HepG2 (cell line): ENCODE measurements around the gene STAB2. TPM values are rescaled to one million over a fixed set of nuclear protein-coding genes. Genes with fewer than 3 reads are reported as not detected.

Source experiments
- ATAC-seq: fragments of 200-7000 bp; cut with Tn5 transposase; 3 replicates; pipeline ENCODE4 v1.9.1; 2020; ENCODE audit warnings: mild to moderate bottlenecking, moderate library complexity
- BruUV-seq: library from RNA; stranded (reverse); fragments of 400-500 nt; replicated peaks from 2 replicates; lab custom pipeline; 2021; lab: Mats Ljungman, UMichigan
- CTCF ChIA-PET: fragments of 300-600 bp; formaldehyde crosslinking; extraction: SDS; loops from one replicate; lab custom pipeline; 2021; ENCODE audit warnings: low total read pairs, inconsistent platforms, low intra/inter-chr PET ratio; lab: Yijun Ruan, JAX
- POLR2A ChIA-PET: fragments of 350-600 bp; sonication (Branson Sonifier 250); formaldehyde crosslinking; loops from one replicate; lab custom pipeline; 2020; ENCODE audit warnings: antibody characterized with exemption, inconsistent platforms; lab: Yijun Ruan, JAX
- DNase-seq: peaks from one replicate; pipeline ENCODE4 v3.0.0-alpha.2; 2015; ENCODE audit warnings: low spot score
- FAIRE-seq: peaks from 3 replicates; lab custom pipeline; 2011; peaks lifted over from hg19 to GRCh38; lab: Jason Lieb, UNC
- H2AFZ ChIP-seq: one replicate; pipeline ENCODE4 v1.6.1; 2011; ENCODE audit warnings: low read length, inconsistent platforms
- H3K27ac ChIP-seq: fragments of 300-600 bp; 3 replicates; pipeline ENCODE4 v1.8.0; 2011; ENCODE audit warnings: mixed run types, mild to moderate bottlenecking, mixed read lengths, low read length, inconsistent platforms; ENCODE audit not compliant: insufficient read depth; ENCODE audit errors: extremely low read length
- H3K27me3 ChIP-seq, 2 experiments: fragments of 200-600 bp in 1 of 2; 2 replicates in 1 of 2; 3 replicates in 1 of 2; pipeline versions ENCODE4 v1.6.0 to v1.8.0; 2011; ENCODE audit warnings: low read length in 2 of 2, mild to moderate bottlenecking in 2 of 2, moderate library complexity in 2 of 2, inconsistent platforms in 1 of 2; ENCODE audit not compliant: insufficient read depth in 2 of 2, control insufficient read depth in 1 of 2
- H3K36me3 ChIP-seq, 2 experiments: fragments of 200-600 bp in 1 of 2; replicated peaks in 1 of 2; 2 replicates in 1 of 2; 3 replicates in 1 of 2; pipeline versions ENCODE4 v1.5.1 to v1.8.0; 2011; ENCODE audit warnings: low read length in 2 of 2, inconsistent platforms in 1 of 2; ENCODE audit not compliant: insufficient read depth in 2 of 2, control insufficient read depth in 1 of 2
- H3K4me1 ChIP-seq: 2 replicates; pipeline ENCODE4 v1.5.1; 2012; ENCODE audit warnings: low read length, inconsistent platforms; ENCODE audit not compliant: insufficient read depth
- H3K4me2 ChIP-seq: 2 replicates; pipeline ENCODE4 v1.6.0; 2011; ENCODE audit warnings: low read depth, low read length, inconsistent platforms
- H3K4me3 ChIP-seq, 3 experiments: fragments of 200-600 bp in 1 of 3; sonication (generic), shearing (Covaris generic) in 1 of 3; replicated peaks in 1 of 3; 2 replicates each; pipeline ENCODE4 v1.5.1; 2011 to 2016; ENCODE audit warnings: low read length in 3 of 3, inconsistent platforms in 2 of 3, low read depth in 2 of 3, mild to moderate bottlenecking in 2 of 3, control low read depth in 1 of 3, mixed read lengths in 1 of 3; ENCODE audit not compliant: insufficient read depth in 1 of 3
- H3K79me2 ChIP-seq: one replicate; pipeline ENCODE4 v1.6.1; 2011; ENCODE audit warnings: low read length, inconsistent platforms; ENCODE audit not compliant: insufficient read depth
- H3K9ac ChIP-seq: 2 replicates; pipeline ENCODE4 v1.6.0; 2011; ENCODE audit warnings: mild to moderate bottlenecking, low read depth, low read length, inconsistent platforms; ENCODE audit not compliant: insufficient read depth
- H3K9me3 ChIP-seq: 2 replicates; pipeline ENCODE4 v1.5.1; 2012; ENCODE audit warnings: mild to moderate bottlenecking, low read length
- H4K20me1 ChIP-seq: 2 replicates; pipeline ENCODE4 v1.6.0; 2011; ENCODE audit warnings: inconsistent platforms, mild to moderate bottlenecking, low read length, moderate library complexity; ENCODE audit not compliant: insufficient read depth
- MAFF ChIP-seq: IDR thresholded peaks from 2 replicates; pipeline ENCODE4 v1.6.1; 2011; ENCODE audit warnings: low read depth, low read length, improper control_type of control experiment
- ZKSCAN1 ChIP-seq: fragments of 150-350 bp; IDR thresholded peaks from 2 replicates; pipeline ENCODE4 v1.6.1; 2014; ENCODE audit warnings: low read length
- ZNF619 ChIP-seq: sonication (generic); formaldehyde crosslinking; IDR thresholded peaks from 2 replicates; pipeline ENCODE4 v1.4.0; 2020; ENCODE audit warnings: mild to moderate bottlenecking, missing genetic modification reagents
- whole genome bisulfite sequencing: methylation state at CpG from one replicate; pipeline ENCODE4 v1.1.6; 2017; ENCODE audit warnings: low lambda C conversion rate; 5-methylcytosine and 5-hydroxymethylcytosine counted together
- in situ Hi-C: cut with HindIII; loops from 2 replicates; pipeline ENCODE4 v1.10.0; 2017; ENCODE audit warnings: low pct_unique_long_range_greater_than_20kb; ENCODE audit not compliant: extremely low pct_ligation_motif_present
- intact Hi-C: fragments of 100-400 bp; cut with micrococcal nuclease; formaldehyde crosslinking; loops from one replicate; pipeline ENCODE4 v1.10.0; 2022; ENCODE audit not compliant: unreplicated experiment
- polyA plus RNA-seq, 8 experiments: library from polyadenylated mRNA; depleted of rRNA in 3 of 8; stranded (reverse) in 7 of 8; unstranded in 1 of 8; fragments of >200 nt; fragmentation: Illumina TruSeq in 4 of 8; extraction: Trizol in 4 of 8; gene quantifications; 2 replicates each; pipeline versions ENCODE4 v1.2.1 to v1.2.3, GENCODE V29; 2011 to 2016; ENCODE audit warnings: low read depth in 4 of 8, missing spikeins in 1 of 8, mixed read lengths in 1 of 8; ENCODE audit not compliant: insufficient read depth in 1 of 8
- total RNA-seq, 5 experiments: library from RNA; depleted of rRNA; stranded (reverse); fragments of >200 nt; fragmentation: Illumina TruSeq; extraction: Trizol; gene quantifications; 2 replicates each; pipeline ENCODE4 v1.2.3, GENCODE V29; 2016; ENCODE audit warnings: low read depth in 1 of 5
- TF ChIP-seq, protein P1 (sequence below): sonication (generic); formaldehyde crosslinking; IDR thresholded peaks from 2 replicates; pipeline ENCODE4 v1.4.0; 2020; ENCODE audit warnings: mild to moderate bottlenecking, low read depth, missing genetic modification reagents
- TF ChIP-seq, protein P2 (sequence below), 2 experiments: fragments of 450-650 bp in 1 of 2; sonication (generic) in 1 of 2; formaldehyde crosslinking in 1 of 2; IDR thresholded peaks; 2 replicates each; pipeline versions ENCODE4 v1.6.1 to v1.8.0; 2016 to 2022; ENCODE audit warnings: antibody characterized with exemption in 1 of 2, mild to moderate bottlenecking in 1 of 2, missing genetic modification reagents in 1 of 2

The STAB2 gene
- total and polyA plus RNA-seq, 2 of the 13 experiments (the other 11 are each of a cell fraction or from before 2014, with no cell fraction given): not detected

DNA sequence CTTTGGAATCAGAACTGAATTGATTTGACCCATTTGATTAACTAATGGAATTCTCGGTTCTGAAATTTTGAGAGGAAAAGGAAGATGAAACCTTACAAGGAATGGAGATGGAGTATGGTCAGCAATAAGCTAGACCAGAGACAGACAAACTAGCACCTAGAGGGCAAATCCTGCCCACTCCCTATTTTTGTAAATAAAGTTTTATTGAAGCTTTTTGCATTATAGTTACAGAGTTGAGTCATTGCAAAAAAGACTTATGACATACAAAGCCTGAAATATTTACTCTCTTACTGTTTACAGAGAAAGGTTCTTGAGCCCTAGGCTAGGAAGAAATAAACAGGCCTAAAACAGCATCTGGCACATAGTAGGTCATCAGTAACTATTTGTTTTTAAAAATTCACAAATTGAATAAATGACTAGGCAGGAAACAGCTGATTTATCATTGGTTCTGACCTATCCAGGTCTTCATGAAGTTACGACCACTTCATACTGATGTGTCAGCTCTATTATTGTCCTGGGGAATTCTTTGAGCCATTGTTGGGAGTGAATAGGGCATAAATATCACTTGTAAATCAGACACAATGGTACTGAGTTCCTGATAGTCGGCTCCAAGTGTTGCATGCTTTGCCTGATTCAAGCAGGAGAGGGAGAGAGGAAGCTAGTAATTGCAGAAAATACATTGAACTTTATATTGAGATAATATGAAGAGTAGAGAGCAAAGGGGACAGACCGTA is 14.6 kb upstream of the STAB2 start:
- CTCF ChIA-PET: no interaction called here
- H3K27me3 ChIP-seq: no peaks in the 10 kb centered on the region; a peak in 1 of 5 replicates
- H3K9me3 ChIP-seq: no peaks in the 10 kb centered on the region
- H3K4me1 ChIP-seq: no peaks in the 10 kb centered on the region
- 0 out of 2 replicates have a peak, but pooled peaks have one; percentile 29 for TF ChIP-seq ZKSCAN1
- no peak for TF ChIP-seq ZNF619 (CRISPR knock-in tag)
- TF ChIP-seq, protein P1, sequence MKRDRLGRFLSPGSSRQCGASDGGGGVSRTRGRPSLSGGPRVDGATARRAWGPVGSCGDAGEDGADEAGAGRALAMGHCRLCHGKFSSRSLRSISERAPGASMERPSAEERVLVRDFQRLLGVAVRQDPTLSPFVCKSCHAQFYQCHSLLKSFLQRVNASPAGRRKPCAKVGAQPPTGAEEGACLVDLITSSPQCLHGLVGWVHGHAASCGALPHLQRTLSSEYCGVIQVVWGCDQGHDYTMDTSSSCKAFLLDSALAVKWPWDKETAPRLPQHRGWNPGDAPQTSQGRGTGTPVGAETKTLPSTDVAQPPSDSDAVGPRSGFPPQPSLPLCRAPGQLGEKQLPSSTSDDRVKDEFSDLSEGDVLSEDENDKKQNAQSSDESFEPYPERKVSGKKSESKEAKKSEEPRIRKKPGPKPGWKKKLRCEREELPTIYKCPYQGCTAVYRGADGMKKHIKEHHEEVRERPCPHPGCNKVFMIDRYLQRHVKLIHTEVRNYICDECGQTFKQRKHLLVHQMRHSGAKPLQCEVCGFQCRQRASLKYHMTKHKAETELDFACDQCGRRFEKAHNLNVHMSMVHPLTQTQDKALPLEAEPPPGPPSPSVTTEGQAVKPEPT (CRISPR knock-in tag): no peak
- TF ChIP-seq, protein P2, sequence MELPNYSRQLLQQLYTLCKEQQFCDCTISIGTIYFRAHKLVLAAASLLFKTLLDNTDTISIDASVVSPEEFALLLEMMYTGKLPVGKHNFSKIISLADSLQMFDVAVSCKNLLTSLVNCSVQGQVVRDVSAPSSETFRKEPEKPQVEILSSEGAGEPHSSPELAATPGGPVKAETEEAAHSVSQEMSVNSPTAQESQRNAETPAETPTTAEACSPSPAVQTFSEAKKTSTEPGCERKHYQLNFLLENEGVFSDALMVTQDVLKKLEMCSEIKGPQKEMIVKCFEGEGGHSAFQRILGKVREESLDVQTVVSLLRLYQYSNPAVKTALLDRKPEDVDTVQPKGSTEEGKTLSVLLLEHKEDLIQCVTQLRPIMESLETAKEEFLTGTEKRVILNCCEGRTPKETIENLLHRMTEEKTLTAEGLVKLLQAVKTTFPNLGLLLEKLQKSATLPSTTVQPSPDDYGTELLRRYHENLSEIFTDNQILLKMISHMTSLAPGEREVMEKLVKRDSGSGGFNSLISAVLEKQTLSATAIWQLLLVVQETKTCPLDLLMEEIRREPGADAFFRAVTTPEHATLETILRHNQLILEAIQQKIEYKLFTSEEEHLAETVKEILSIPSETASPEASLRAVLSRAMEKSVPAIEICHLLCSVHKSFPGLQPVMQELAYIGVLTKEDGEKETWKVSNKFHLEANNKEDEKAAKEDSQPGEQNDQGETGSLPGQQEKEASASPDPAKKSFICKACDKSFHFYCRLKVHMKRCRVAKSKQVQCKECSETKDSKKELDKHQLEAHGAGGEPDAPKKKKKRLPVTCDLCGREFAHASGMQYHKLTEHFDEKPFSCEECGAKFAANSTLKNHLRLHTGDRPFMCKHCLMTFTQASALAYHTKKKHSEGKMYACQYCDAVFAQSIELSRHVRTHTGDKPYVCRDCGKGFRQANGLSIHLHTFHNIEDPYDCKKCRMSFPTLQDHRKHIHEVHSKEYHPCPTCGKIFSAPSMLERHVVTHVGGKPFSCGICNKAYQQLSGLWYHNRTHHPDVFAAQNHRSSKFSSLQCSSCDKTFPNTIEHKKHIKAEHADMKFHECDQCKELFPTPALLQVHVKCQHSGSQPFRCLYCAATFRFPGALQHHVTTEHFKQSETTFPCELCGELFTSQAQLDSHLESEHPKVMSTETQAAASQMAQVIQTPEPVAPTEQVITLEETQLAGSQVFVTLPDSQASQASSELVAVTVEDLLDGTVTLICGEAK (IDR thresholded peaks at IDR 0.05): 0 out of 2 replicates have a peak, but pooled peaks have one; percentile 16
- TF ChIP-seq, protein P2 (CRISPR knock-in tag; IDR thresholded peaks at IDR 0.05): no peak
- 0 out of 2 replicates have a peak, but pooled peaks have one; percentile 16 for TF ChIP-seq MAFF
- TF ChIP-seq, all 625 proteins: peak for 3
- no peak for FAIRE-seq
- POLR2A ChIA-PET: no interaction called here
- no peaks in the 10 kb centered on the region for H3K79me2 ChIP-seq
- no peak overlapping the region for H3K9ac ChIP-seq
- no peak for ATAC-seq
- no peak overlapping the region for H3K4me2 ChIP-seq
- H4K20me1 ChIP-seq: no peaks in the 10 kb centered on the region
- no peak for DNase-seq
- BruUV-seq: no TSS peak
- in situ Hi-C loops (no loop called here), intact Hi-C loops (no loop called here)
- no peak overlapping the region for H2AFZ ChIP-seq
- WGBS: 45% methylated on average over 4 of the region's 4 CpGs
- no peak overlapping the region for H3K4me3 ChIP-seq
- H3K36me3 ChIP-seq: no peaks in the 10 kb centered on the region
- no peak overlapping the region for H3K27ac ChIP-seq
